Activated CD8-positive, alpha-beta memory T cell treated with anti-CD3 and anti-CD28 coated beads, Interleukin-2, amount 50 U/mL, for 1 hour (primary cell): ENCODE data around the gene TMEM9B.
"Not testable (repeated sequence)": the region's sequence is repeated elsewhere in the genome, so short reads cannot be mapped to it uniquely, and the experiment has no call there.

Experiments
- DNase-seq: peaks from one replicate; pipeline ENCODE4 v3.0.0-alpha.2; 2020; ENCODE audit errors: extremely low read depth

The TMEM9B gene

DNA sequence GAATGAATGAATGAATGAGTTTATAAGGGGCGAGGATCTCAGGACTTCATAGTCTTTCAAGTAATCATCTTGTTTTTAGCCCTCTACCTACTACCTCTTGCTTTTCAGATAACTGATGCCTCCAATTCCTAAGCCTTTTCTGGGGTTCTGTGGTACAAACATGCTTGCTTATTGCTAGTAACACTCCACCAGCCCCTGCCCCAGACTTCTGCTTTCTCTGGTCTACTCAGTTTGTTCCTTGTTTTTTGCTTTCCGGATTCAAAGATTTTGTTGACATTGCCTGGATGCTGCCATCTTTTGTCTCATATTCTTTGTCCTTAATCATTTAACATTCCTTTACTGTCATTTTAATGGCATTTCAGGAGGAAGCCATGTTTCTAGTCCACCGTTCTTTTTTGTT, 8.9 kb upstream of the TMEM9B start:
- no peak for DNase-seq

DNA sequence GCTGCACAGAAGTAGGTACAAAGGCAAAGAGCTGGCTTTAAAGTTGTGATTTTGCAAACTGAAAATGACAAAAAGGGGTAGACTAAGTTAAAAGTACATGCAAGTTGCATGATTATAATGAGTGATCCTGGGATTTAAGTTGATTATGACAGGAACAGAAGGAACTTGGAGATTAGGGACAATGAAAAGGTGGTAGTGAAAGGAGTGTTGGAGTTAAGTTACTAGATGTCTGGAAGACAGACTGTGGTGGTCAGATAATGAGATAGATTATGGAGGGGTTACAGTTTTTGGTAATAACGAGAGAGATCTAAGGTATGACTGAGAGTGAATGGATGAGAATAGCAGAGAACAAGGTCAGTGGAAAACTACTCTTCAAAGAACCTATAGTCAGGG, 7.7 kb upstream of the TMEM9B start:
- DNase-seq, result no peak

DNA sequence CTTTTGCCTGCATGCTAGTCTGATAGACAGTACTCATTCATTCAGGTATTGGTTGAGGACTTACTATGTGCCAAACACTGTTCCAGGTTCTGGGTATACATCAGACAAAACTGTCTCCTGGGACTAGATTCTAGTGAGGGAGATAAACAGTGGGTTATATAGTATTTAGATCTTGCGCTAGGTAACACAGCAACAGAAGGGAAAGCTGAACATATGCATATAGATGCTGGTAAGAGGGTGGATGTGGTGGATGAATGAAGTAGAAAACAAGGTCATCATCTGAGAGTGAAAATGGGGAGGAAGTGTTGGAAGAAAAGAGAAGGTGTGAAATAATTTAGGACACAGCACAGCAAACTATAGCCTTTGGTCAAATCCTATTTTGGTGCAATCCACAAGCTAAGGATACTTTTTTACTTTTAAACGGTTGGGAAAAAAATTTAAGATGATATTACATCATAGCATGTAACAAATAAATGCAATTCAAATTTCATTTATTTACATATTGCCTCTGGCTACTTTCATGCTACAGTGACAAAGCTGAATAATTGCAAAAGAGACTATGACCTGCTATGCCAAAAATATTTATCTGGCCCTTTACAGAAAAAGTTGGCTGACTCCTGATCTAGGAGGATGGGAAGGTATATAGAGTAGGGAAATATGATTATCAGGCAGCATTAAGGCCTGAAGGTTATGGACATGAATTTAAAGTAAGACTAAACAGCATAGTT, 7.1 kb upstream of the TMEM9B start:
- DNase-seq, result no peak

DNA sequence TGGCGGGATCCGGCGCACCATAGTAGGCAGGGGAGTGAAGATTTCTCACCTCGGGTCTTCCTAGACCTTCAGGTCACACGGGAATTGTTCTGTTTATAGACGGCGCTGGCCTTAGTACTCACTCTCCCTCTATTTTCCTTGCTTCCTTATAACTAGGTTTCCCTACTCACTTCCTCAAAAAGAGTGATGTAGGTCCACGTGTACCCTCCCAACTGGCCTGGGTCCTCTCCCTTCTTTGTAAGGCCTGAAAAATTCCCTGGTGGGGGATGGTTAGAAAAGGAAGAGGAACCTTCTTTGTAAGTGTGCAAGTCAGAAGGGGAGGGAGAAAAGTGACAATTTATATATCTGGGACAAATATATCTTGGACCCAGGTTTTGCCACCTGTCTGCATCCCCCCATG, 2.9 kb upstream of the TMEM9B start:
- no peak for DNase-seq

DNA sequence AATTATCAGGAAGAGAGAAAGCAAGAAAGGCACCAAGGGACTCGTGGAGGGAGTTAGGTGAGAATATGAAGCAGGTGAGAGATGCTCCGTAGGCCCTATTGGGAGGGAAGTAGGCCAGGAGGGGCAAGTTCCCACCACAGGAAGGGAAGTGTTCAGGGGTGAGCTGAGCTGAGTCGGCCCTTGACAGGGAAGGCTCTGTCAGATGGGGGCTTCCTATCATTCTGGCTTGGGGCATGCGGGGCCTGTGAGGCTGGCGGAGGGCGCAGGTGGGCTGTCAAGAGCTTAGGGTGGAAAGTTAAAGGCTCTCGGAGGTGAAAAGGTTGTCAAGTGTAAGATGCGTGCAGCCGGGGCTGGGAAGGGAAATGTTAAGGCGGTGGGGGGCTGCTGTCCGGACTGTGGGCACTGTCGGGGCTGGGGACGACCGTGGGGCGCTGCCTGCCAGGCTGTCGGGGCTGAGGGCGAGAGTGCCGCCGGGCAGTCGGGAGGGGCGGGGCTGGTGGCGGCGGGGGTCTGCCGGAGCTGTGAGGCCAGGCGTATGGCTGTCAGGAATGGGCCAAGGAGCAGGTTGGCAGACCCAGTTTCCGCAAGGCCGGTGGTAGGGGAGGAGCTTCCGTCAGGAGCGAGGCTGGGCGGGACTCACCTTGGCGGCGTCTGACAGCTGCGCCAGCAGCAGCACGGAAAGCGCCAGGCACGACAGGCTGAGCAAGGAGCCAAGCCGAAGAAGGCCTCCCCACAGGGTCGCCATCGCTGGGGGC, 496 bp downstream of the TMEM9B start:
- DNase-seq, result peak; percentile 57

DNA sequence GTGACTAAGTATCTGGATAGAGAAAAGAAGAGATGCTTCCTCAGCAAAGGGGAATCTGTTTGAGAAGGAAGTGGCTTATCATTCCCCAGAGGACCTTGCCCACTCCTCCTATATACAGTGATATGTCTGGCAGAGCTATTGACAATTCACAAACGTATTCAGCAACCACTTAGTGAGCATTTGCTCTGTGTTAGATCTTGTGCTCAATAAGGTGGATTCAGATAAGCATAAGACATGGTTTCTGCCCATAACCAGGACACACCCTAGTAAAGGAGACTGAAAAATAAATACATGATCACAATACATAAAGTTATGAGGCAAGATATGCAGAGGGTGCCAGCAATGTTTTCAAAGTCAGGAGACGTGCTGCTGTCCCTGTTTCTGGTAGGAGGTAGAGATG, 1.4 kb downstream of the TMEM9B start:
- DNase-seq, result no peak

DNA sequence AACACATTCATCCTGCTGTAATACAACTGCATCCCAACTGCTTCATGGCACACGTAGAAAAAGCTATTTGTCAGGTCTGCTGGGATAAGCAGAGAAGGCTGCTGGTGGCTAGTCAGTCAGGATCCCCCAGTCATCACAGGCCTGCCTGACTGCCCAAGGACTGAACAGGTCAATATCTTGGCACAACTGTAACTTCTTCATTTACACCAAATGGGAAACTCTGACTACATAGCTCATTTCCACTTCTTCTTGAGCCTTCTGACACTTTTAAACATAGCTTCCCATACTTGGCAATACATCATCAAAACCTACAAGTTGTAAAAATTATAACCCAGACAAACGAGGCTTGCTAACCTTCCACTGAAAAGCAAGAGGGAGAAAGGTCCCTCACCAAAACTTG, 2.8 kb downstream of the TMEM9B start:
- no peak for DNase-seq

DNA sequence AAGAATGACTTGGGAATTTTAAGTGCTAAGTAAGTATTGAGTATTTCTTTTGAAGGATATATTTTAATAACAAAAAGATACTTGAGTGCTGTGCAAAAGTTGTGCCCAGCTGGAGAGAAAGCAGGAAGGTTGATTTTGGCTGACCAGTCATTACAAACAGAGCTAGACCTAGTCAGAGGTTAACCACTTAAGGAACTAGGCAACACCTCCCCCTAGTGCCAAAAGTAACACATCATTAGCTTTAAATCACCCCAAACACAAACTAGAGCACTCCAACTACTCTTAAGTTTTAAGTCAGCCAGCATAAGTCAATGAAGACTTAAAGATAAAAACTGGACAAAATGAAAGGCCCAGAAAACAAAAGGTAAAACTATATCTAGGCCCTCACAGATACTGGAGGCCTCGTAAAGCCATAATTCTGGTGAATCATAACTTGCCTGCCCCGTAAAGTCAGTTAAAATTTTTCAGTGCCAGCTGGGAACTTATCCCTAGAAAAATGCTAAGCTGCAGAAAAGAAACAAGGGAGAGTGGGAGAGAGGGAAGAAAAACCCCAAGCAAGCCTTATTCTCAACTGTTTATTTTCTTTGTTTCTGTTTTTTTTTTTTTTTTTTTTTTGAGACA, 4.6 kb downstream of the TMEM9B start:
- DNase-seq, result no peak

DNA sequence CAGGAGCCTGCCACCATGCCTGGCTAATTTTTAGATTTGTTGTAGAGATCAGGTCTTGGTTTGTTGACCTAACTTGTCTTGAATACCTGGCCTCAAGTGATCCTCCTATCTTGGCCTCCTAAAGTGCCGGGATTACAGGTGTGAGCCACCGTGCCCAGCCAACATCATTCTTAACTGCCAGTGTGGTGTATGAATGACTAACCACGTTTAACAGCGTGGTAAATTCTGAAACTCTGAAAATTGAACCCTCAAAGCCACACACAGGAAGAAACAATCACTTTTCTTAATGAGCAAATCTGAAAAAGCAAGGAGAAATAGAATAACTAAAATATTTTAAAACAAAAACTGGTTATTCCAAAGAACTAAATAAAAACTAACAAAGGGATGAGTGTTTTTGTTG, 7.4 kb downstream of the TMEM9B start:
- DNase-seq, result no peak

DNA sequence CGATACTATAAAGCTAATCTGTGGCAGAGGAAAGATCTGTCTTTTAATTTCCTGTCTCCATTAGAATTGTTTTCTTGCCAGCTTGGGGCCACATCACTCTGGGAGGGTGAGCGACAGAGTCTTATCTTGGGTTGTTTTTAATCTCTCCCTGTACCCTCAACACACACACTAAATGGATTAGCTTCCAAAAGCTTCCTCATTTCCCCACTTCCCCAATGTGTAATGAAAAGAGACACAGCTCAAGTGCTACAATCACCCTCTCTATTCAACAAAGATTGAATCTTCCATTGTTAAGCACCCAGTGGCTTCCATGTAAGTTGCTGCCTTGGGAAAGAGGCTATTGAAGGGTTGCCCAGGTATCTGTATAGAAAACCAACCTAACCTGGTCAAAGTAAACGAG, 15.4 kb downstream of the TMEM9B start:
- DNase-seq, result no peak

DNA sequence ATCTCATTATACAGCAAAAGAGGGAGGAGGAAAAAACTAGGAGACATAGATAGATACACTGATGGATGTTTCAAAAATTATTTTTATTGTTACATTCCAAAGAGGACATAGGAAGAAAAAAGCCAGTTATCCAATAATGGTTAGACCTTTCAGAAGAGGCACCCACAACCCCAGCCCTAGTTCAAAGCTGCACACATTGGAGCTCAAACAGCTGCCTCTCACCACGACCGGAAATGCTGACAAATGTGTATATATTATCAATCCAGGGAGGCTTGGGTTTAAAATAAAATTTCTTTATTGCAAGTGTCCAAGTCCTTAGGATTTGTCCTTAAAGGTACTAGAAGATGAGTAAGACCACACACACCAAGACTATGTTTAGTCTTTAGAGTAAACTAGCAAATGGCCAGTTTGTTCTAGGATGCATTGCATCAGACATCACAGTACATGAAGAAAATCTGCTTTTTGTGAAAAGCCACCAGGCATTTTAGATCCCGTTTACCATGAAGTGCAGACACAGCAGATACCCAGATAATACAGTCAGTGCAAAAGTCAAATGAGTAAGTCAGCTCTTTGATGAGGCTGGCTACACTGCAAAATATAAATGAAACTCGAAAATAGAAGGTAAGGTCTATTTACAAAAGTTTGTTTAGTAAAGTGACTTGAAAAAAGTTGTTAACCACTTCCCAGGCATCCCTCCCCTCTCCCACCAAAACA, 16.9 kb downstream of the TMEM9B start:
- no peak for DNase-seq

DNA sequence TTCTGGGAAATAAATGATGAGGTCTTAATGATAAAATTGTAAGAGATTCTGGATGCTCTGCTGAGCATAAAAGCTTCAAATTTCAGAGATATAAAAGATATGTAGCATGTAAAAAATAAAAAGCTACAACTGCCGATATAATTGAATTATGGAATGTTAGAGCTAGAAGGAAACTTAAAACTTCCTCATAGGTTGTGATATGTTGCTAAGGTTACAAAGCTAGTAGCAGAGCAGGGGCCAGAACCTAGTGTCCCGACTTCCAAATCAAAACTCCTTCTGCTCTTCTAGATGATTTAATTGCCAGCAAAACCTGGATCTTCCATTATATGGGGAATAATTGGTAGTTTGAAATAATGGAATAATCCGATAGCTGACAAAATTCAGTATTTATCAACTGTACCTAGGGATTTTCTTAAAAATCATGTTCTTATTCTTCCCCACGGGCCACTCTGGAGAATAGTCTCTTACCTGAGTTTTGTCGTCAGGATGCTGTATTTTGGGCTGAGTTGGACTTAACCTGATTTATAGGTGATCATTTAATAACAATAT, 21.6 kb downstream of the TMEM9B start, which contains the start of gene ASCL3:
Gene ASCL3 (minus strand): TSS at position 499 of the 549 bp plus-strand sequence. CDS start 4,855 bp downstream, outside the sequence.
- DNase-seq, result no peak

DNA sequence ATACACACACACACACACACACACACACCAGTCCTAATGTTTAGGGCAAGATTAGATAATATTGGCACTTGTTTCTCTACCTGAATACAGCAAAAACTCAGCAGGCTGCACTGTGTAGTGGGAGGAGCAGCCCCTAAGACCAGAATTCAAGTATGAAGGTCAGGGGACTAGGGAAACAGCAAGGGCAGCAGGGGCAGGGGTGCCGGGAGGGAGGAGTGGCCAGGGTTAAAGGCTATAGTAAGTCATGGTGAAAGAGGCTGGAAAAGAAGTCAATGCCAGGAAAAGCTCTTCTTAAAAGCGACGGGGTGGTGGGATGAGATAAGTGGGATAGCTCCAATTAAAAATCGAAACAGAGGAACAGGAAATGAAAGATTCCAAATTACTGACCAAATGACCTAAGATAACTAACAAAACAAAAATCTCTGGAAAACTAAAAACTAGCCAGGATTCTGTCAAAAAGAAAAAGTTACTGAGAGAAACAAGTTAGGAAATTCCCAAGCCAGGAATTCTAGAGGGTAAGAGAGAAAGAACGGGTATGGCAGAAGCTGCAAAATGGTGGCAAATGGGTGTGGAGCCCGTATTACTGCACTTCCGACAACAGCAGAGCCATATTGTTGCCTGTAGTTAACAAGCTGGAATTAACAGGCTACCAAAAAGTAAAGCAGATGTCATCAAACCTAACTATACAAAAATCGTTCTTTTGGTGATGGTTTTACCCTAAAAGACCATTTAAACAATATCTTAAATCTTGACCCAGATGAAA, 22.7 kb downstream of the TMEM9B start:
- DNase-seq, result no peak

DNA sequence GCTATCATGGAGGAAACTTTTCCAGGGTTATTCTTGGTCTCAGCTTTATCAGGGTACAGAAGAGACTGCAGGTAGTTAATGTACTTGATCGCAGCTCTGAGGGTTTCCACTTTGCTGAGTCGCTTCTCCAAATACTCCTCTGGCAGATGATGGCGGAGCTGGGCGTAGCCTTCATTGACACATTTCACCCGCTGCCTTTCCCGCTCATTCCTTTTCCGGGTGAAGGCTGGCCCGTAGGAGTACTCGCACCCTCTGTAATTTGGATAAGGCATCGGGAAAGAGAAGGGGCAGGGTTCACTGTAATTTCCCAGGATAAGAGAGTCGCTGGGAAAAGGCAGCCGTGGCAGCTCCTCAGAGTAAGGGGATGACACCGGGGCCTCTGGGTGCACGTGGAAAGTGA, 26.6 kb downstream of the TMEM9B start:
- DNase-seq, result no peak

DNA sequence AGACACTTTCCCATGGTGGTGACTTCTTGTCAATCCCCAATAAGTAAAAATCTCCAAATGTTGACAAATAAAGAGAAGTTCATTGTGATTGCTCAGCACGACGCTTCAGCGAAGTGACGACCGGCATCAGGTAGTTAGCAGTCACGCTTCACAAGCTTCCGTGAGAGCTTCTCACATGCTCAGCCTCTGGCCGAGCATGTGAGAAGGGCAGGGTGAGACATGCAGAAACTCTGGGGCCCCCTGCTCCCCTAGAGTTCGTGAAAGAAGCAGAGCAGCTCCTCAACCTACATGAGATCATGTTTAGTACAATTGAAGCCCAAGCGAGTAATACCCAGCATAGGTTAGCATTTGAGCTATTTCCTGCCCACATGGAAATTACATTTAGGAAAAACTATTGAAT, 27.1 kb downstream of the TMEM9B start:
- DNase-seq, result no peak

DNA sequence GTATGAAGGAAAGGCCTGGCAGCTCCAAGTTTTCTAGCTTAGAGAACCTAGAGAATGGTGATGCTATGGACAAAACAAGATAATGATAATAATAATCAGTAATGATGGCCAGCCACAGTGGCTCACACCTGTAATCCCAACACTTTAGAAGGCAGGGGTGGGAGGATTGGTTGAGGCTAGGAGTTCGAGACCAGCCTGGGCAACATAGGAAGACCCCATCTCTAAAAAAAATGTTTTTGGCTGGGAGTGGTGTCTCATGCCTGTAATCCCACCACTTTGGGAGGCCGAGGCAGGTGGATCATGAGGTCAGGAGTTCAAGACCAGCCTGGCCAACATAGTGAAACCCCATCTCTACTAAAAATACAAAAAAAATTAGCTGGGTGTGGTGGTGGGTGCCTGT, 28.5 kb downstream of the TMEM9B start:
- DNase-seq, result not testable (repeated sequence)

DNA sequence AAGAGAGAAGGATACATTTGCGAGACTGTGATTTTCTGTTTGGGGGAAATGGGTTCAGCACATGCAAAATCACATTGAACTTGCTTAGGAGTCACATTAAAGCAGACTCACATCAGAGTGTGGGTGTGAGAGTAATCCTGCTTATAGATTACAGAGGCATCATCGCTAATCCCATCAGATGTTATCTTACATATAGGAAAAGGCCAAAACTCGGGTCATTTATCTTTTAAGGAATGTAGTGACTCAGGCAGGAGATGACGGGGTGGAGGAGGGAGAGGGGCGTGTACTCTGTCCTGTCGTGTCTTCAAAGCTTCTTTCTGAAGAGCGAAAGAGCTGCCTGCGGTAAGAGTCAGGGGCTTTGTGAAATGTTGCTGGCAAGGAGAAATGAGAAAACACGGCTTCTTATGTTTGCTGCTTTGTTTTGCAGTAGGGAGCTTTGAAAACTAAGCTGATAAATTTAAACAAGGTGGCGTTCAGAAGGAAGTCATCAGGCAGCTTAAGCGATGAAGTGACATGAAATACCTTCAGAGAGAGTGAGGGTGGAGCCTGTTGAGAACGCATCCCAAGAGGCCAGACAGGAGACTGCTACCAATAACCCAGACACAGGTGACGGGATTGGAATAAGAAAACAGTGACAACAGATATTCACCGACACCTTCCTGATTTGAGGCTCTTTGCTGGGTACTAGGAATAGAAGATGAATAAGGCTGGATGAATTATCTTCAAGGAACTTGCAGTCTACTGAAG, 29.3 kb downstream of the TMEM9B start:
- DNase-seq, result no peak

DNA sequence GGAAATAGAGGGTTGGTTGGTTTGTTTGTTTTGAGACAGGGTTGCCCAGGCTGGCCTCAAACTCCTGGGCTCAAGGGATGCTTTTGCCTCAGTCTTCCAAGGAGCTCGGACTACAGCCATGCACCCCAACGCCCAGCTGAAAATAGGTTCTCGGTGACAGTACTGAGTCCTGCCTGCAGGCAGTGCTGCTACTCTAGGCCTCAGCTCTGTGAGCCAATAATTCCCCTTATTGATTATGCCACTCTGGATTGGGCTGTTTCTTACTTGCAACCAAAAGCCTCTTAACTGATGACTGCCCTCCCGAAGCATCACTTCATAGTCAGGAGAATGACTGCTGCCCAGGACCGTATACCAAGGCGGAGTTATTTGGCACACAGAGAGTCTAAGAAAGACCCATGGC, 30.3 kb downstream of the TMEM9B start:
- DNase-seq, result no peak

DNA sequence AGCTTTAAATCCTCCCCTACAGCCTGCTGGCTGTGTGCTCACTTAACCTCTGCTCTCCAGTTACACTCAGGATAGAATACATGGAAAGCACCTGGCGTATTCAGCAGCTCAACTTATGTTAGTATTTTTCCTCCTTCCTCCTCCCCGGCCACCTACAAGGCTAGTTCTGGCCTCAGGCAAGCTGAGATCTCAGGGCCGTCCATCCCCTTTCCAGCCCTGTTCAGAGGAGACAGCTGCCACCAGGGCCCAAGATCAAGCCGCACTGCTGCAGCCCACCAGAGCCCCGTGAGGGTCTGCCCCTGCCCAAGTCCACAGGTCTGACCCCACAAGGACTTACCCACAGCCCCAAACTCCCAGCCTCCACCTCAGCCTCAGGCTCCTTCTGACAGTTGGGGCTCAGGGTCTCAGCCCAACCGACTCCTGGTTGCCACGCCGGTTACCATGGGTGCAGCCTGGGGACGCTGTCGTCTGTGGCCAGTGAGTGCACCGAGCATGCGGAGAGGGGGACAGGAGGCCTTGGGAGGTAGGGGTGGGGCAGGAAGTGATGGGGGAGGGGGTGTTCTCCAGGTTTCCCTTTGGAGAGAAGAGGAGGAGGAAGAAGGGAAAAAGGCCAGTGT, 31.6 kb downstream of the TMEM9B start, which contains the start of gene C11orf16:
Gene C11orf16 (minus strand): TSS at position 384 of the 617 bp plus-strand sequence. CDS start 639 bp downstream, outside the sequence.
- no peak for DNase-seq
